ENCODE measurements around the gene EMID1.

- peak; percentile 17 for TF ChIP-seq CTCF (IDR thresholded peaks at IDR 0.05)
- no peak for TF ChIP-seq EZH2 (IDR thresholded peaks at IDR 0.05)
- TF ChIP-seq EZH2phosphoT487 (IDR thresholded peaks at IDR 0.05): no peak
Measured at GRCh38 chr22:29306835-29307595, 101.3 kb downstream of the EMID1 start.

All from neural progenitor cell (in vitro differentiated cells).